Suppressor macrophage (primary cell): ENCODE results near the gene PRAMEF14.
"Not testable (repeated sequence)": the region's sequence is repeated elsewhere in the genome, so short reads cannot be mapped to it uniquely, and the experiment has no call there.

Experiments used
- DNase-seq, 4 experiments: peaks; one replicate each; pipeline ENCODE4 v3.0.0-alpha.2; 2020 to 2022
- total RNA-seq, 17 experiments: gene quantifications; one replicate each; lab custom pipeline; 2026; ENCODE audit warnings: mixed read lengths in 6 of 17, inconsistent platforms in 3 of 17; lab: John Stamatoyannopoulos, UW

Gene PRAMEF14
- total RNA-seq, result 0 to 0.88 (median 0) reads per million in 17 experiments

DNA sequence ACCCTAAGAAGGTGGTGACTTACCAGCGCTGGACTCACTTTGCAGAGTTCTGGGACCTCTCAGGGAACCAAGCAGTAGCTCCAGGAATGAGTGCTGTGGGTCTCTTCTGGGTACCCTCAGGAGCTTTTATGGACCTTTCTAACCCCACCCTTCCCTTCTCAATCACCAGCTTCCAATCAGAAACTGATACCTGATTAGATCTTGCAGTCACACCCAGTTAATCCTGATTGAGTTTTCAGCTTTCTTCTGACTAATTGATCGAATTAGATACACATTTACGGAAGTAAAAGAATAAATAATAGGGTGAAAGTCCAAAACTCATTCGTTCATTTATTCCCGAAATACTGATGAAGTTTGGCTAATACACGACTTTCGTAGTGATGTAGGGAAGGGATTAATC, at the start of gene PRAMEF14:
Gene PRAMEF14 (minus strand): TSS at position 101 of the 400 bp plus-strand sequence. CDS start 1,820 bp downstream, outside the sequence.
- DNase-seq, result not testable (repeated sequence)

DNA sequence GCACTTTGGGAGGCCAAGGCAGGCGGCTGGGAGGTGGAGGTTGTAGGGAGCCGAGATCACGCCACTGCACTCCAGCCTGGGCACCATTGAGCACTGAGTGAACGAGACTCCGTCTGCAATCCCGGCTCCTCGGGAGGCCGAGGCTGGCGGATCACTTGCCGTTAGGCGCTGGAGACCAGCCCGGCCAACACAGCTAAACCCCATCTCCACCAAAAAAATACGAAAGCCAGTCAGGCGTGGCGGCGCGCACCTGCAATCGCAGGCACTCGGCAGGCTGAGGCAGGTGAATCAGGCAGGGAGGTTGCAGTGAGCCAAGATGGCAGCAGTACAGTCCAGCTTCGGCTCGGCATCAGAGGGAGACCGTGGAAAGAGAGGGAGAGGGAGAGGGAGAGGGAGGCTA, 48.4 kb upstream of the PRAMEF14 start:
- DNase-seq, result not testable (repeated sequence)

- DNase-seq, result not testable (repeated sequence)
Observed at GRCh38 chr1:13394761-13395160, 47.8 kb upstream of the PRAMEF14 start.

DNA sequence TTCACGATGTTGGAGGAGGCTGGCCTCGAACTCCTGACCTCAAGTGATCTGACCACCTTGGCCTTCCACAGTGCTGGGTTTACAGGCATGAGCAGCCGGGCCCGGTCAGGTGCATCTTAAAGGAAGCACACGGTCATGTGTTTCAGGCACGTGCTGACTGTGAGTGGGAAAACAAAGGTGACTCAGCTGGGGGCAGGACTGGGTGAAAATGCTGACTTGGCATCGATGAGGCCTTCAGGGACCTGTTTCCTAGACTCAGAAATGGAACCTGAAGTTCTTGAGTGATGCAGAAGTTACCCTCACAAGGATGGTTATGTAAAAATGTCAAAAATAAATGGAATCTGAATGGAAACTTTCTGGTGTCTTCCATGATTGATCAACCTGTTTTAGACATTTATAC, 46.1 kb upstream of the PRAMEF14 start:
- not testable (repeated sequence) for DNase-seq

DNA sequence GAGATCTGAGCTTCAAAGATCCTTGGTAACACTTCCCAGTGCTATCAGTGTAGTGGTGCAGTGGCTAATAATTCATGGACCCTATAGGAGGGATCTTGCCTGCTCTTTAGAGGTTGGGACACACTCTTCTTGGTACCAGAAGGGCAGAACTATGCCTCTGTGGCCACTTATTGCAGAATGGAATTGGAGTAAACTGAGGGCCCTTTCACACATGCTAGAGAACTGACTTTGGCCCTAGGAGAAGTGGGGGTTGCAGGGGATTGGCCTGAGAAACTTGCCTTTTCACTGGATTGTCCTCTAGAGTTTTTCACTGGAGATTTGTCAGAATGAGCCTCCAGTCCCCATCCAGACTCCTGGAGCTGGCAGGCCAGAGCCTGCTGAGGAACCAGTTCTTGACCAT, 42.4 kb upstream of the PRAMEF14 start, which contains the start of gene PRAMEF17:
Gene PRAMEF17 (plus strand): TSS at position 301 of the 400 bp plus-strand sequence. CDS start 26 bp downstream, at position 327.
- DNase-seq, result not testable (repeated sequence)

DNA sequence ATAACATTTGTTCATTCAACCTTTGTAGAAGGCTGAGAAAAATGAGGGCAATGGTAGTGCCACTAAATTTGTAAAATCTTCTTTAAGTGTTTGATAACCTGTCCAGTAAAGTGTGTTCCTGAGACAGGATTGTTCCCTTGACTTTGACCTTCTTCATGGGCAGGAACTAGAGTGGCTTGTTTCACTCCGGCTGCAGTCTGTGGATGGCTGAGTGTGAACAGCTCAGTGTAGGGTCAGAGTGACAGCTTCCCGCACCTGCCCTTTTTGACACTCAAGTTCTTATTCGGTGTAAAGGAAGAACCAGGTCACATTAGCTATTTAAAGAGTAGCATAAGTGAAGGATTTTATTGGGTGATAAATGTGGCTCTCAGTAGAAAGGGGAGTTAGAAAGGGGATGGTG, 33.4 kb upstream of the PRAMEF14 start:
- not testable (repeated sequence) for DNase-seq

DNA sequence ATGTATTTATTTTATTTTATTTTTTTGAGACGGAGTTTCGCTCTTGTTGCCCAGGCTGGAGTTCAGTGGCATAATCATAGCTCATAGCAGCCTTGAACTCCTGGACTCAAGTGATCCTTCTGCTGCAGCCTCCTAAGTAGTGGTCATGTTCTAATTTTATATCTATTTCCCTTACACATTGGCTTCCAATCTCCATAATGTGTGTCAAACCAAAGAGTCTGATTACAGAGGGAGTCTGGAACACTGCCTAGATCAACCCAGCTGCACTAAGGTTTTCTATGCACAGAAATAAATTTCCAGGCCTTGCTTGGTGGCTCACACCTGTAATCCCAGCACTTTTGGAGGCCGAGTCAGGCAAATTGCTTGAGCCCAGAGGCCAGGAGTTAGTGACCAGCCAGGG, 32.0 kb upstream of the PRAMEF14 start:
- DNase-seq, result not testable (repeated sequence)

DNA sequence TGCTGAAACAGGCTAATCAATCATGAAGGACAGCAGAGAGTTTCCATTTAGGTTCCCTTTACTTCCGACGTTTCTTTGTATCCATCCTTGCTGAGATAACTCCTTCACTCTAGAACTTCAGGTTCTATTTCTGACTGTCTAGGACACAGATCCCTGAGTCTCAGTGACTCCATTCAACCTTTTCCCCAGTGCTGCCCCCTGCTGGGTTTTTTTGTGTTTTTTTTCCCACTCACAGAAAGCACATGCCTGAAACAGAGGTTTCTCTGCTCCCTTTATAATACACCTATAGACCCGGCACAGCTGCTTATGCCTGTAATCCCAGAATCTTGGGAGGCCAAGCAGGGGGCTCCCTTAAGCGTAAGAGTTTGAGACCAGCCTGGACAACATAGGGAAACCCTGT, 21.6 kb upstream of the PRAMEF14 start:
- peak; percentile 13 to 62 (median 42) for DNase-seq

DNA sequence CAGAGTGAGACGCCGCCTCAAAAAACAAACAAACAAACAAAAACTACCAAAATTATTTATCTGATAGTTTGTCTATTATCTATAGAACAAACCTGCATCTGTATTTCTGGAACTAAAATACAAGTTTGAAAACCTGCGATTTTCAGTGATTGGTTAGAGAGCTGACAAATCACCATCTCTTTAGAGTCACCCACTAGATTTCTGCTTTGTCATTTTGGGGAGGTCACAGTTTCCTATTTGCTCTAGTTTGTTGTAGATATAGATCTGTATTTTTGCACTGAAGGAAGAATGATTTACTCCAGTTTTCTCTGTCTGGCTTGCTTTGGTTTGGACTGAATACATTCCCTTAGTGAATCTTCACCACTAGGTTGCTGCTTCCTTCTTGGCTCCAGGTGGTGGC, 19.6 kb upstream of the PRAMEF14 start:
- DNase-seq, result not testable (repeated sequence)

DNA sequence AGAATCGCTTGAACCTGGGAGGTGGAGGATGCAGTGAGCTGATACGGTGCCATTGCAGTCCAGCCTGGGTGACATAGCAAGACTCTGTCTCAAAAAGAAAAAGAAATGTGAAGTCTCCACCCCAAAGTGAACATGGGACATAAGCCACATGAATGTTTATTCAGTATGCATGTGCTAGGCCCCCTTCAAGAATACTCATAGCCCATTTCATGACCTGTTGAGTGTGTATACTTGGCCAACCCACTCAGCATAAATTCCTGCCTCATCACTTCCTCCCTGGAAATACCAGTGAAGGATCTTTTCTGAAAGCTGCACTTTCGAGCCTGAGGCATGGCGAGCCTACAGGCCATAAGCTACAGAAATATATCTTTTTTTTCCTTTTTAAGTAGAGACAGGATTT, 18.0 kb upstream of the PRAMEF14 start:
- DNase-seq, result not testable (repeated sequence)

GRCh38 chr1:13362364-13362763, 15.4 kb upstream of the PRAMEF14 start:
- not testable (repeated sequence) for DNase-seq

GRCh38 chr1:13356774-13357173, 9.8 kb upstream of the PRAMEF14 start:
- peak; percentile 61 to 78 (median 67) for DNase-seq

- not testable (repeated sequence) for DNase-seq
Observed at GRCh38 chr1:13354475-13354874, 7.5 kb upstream of the PRAMEF14 start.

DNA sequence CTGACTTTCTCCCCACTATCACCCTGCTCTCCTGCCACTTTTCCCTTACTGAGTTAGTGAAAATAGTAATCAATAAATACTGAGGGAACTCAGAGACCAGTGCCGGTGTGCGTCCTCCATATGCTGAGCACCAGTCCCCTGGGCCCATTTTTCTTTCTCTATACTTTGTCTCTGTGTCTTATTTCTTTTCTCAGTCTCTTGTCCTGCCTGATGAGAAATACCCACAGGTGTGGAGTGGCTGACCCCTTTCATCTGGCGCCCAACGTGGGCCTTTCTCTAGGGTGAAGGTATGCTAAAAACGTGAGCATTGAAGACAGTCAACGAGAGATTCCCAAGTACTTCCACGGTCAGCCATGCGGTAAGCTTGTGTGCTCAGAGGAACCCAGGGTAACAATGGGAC, 6.5 kb upstream of the PRAMEF14 start:
- DNase-seq, result not testable (repeated sequence)

DNA sequence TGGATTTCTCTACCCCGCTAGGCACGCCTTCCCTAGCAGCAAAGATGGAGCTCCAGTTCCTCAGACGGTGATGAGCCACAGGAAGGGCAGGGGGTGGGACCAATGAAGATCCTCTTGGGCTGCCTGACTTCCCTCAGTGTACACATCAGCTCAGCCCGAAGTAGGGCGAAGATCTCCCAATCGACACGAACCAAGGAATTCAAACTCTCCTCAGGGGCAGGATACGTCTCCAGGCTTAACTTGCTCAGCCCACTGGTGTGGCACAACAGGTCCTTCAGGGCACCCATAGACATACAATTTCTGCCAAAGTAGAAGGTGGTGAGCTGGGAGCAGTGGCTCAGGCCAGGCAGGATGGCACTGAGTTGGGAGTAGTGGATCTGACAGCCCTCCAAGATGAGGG, 4.4 kb downstream of the PRAMEF14 start:
- DNase-seq, result not testable (repeated sequence)

DNA sequence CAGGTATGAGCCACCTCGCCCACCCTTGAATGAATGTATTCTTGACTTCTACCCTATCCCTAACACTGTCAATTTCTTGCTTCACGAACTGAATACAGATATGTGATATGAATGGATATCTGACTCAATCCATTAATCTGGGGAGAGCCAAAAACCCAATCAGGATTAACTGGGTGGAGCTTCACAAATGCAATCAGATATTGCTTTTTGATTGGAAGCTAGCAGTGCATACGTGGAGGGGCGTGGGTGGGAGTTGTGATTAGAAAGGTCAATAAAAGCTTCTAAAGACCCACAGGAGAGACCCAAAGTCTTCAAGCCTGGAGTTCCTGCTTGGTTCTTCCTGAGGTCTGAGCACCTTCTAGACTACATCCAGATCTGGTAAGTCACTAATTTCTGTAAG, 31.7 kb downstream of the PRAMEF14 start, which contains the start of gene PRAMEF15:
Gene PRAMEF15 (plus strand): TSS at position 301 of the 400 bp plus-strand sequence. CDS start 2,827 bp downstream, outside the sequence.
- not testable (repeated sequence) for DNase-seq

DNA sequence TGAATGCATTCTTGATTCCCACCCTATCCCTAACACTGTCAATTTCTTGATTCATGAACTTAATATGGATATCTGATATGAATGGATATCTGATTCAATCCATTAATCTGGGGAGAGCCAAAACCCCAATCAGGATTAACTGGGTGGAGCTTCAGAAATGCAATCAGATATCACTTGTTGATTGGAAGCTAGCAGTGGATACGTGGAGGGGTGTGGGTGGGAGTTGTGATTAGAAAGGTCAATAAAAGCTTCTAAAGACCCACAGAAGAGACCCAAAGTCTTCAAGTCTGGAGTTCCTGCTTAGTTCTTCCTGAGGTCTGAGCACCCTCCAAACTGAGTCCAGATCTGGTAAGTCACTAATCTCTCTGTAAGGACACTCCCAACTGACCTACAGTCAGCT, 43.7 kb downstream of the PRAMEF14 start, which contains the start of gene PRAMEF33:
Gene PRAMEF33 (plus strand): TSS at position 301 of the 400 bp plus-strand sequence. CDS start 2,416 bp downstream, outside the sequence.
- DNase-seq, result not testable (repeated sequence)

DNA sequence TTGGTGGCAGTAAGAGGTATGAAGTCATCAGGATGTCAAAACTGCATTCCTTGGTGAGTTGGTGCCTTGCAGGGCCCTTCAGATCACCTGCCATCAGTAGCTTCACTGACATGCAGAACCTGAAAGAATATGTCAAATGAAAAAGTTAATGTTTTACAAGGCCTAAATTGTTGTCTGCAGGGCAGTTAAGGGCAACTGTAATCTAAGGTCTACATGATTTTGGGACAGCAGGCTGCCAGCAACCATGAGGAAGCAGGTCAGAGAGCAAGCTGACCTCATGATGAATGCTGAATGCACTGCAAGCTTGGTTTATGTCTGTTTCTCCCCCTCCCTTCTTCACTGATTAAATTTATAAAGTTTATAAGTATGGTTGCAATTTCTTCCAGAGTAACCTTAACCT, 44.7 kb downstream of the PRAMEF14 start:
- not testable (repeated sequence) for DNase-seq

DNA sequence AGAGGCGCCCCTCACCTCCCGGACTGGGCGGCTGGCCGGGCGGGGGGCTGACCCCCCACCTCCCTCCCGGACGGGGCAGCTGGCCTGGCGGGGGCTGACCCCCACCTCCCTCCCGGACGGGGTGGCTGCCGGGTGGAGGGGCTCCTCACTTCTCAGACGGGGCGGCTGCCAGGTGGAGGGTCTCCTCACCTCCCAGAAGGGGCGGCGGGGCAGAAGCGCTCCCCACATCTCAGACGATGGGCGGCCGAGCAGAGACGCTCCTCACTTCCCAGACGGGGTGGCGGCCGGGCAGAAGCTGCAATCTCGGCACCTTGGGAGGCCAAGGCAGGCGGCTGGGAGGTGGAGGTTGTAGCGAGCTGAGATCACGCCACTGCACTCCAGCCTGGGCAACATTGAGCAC, 48.2 kb downstream of the PRAMEF14 start:
- DNase-seq, result not testable (repeated sequence)

- DNase-seq, result not testable (repeated sequence)
Observed at GRCh38 chr1:13297216-13297931, 49.6 kb downstream of the PRAMEF14 start.
